Fibroblast of peridontal ligament (primary cell): ENCODE results near the gene TMEM170B.
A peak's percentile ranks its signal among the peaks of the same experiment; 100 is the strongest.

ENCODE experiments used
- DNase-seq: peaks from one replicate; pipeline ENCODE4 v3.0.0-alpha.2; 2010; ENCODE audit errors: extremely low read depth

The TMEM170B gene

GRCh38 chr6:11614534-11615213 is 77.1 kb downstream of the TMEM170B start:
- DNase-seq = peak; percentile 9

- DNase-seq = peak; percentile 74
These were observed 77.7 kb downstream of the TMEM170B start for GRCh38 chr6:11615214-11615602.

- peak; percentile 98 for DNase-seq
These were observed 78.7 kb downstream of the TMEM170B start for GRCh38 chr6:11616200-11616611.

DNA sequence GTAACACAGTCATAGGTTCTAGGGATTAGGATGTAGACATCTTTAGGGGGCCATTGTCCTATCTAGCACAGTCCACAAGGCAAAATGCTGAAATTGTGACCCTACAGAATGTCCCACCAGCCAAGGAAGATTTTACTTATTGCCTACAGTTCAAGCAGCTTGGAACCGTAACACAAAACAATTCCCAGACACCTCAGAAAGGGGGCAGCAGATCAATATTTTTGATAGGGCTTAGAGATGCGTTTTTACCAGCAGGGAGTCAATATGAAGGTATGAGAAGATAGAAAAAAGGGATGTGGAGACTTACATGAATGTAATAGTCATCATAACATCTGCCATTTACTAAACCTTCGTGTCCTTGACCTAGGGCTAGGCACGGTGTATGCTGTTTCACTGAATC is 81.0 kb downstream of the TMEM170B start:
- peak; percentile 50 for DNase-seq

- no peak for DNase-seq
These were observed 83.6 kb downstream of the TMEM170B start for GRCh38 chr6:11621119-11621518.

GRCh38 chr6:11622156-11622555 is 84.6 kb downstream of the TMEM170B start:
- no peak for DNase-seq

GRCh38 chr6:11623272-11623671 is 85.7 kb downstream of the TMEM170B start:
- DNase-seq = no peak

GRCh38 chr6:11625302-11625701 is 87.8 kb downstream of the TMEM170B start:
- peak; percentile 41 for DNase-seq

DNA sequence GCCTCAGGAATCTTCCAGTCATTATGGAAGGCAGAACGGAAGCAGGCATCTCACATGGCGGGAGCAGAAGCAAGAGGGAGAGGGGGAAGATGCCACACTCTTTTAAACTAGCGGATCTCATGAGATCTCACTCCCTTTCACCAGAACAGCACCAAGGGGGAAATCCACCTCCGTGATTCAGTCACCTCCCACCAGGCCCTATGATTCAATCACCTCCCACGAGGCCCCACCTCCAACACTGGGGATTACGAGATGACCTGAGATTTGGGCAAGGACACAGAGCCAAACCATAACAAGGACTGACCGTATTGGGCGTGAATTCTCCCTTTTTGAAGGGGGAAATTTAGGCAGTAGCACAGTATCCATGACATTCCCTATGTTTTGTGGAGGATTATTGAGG is 88.8 kb downstream of the TMEM170B start:
- no peak for DNase-seq

DNA sequence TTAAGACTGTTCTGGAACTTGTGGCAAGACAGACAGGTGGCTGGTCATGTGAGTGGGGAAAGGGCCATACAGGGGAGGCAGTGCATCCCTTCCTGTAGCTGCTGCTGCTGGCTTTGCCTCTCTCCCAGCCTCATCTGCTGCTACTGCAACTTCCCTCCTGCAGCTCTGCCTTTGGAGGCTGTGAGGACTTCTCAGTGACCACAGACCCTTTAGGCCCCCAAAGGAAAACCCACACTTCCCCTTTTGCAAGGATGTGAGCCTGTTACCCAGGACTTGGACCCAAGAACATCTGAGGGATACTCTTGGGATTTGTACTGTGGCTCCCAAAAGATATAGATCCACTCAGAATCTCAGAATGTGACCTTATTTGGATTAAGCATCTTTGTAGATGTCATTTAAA is 91.0 kb downstream of the TMEM170B start:
- no peak for DNase-seq

DNA sequence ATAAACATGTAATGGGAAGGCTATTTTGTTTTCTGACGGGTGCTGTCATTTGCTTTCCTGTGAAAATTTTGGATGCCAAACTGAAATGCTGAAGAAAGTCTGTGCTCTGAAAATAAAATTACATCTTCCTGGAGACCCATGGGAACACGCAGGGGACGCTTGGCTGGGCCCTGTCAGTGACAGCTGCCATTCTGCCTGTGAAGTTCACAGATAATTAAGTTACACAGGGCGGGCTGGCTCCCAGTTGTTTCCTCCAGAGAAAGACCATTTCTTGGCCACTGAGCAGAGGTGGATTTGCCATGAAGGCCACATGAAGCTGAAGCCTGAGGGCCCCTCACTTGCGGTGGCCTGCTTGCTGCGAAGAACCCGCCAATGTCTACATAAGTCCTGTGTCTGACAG is 93.5 kb downstream of the TMEM170B start:
- DNase-seq = no peak

- no peak for DNase-seq
These were observed 94.0 kb downstream of the TMEM170B start for GRCh38 chr6:11631539-11631938.

DNA sequence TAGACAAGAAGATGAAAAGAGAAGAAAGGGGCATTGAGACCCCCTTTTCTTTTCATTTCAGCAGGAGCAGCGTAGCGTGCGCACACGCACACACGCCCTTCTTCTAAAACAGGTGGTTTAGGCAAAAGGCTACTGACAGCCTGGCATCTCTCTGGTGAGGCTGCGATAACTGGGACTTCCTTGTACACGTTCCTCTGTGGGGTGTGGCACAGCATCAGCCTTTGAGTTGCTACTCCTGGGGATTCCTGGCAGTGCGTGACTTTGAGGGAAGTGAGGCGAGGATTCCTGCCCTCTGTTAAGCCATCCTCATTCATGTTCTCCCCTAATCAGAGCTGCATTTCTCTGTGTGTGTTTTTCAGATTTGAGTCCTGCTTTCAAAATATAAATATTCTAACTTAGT is 94.7 kb downstream of the TMEM170B start:
- no peak for DNase-seq

DNA sequence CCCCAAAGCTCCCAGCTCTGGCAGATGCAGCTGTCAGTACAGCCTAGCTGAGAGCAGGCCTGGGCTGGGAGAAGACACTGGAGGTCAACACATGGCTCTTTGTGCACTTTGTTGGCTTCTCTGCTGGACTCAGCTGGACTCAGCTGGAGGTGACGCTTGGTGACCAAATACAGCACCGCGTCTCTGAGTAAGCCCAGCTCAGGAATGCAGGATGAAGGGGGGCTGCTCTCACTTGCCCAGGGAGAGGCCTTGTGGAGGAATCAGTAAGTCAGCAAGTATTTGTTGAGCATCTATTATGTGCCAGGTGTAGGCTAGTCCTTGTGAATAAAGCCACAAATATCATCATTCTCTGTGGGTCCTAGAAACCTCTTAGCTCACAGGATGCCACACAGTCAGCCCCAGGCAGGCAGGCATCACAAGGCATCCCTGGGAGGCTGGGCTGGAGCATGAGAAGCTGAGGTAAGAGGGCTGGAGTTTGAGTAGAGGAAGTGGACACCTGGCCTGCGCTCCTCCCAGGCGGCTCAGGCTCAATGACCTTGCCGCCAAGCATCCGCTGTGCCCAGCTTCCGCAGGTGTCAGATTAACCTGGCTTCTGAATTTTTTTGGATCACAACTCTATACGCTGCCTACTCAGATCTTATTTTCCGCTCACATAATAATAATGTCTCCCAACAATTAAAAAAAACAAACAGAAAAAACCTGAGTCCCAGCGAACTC is 95.4 kb downstream of the TMEM170B start:
- DNase-seq = peak; percentile 26
